ENCODE measurements around the gene AHRR.
A peak's percentile ranks its signal among the peaks of the same experiment; 100 is the strongest.
"Not testable (repeated sequence)": the region's sequence is repeated elsewhere in the genome, so short reads cannot be mapped to it uniquely, and the experiment has no call there.

Gene AHRR

DNA sequence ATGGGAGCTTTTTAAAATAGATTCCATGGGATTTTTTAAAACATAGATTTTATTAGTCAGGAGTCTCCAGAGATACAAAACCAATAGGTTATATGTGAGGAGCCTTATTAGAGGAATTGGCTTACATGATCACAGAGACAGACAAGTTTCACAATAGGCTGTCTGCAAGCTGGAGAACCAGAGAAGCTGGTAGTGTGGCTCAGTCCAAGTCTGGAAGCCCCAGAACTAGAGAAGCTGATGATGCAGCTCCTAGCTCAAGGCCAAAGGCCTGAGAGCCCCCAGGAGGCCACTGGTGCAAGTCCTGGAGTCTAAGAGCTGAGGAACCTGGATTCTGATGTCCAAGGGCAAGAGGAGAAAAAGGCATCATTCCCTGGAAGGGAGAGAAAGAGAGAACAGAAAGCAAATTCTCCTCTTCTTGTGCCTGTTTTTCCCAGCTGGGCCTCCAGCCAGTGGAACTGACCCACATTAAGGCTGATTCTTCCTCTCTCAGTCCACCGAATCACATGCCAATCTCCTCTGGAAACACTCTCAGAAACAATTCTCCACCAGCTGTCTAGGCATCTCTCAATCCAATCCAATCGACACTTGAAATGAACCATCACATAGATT, 59.3 kb downstream of the AHRR start:
- DNase-seq: no peak

DNA sequence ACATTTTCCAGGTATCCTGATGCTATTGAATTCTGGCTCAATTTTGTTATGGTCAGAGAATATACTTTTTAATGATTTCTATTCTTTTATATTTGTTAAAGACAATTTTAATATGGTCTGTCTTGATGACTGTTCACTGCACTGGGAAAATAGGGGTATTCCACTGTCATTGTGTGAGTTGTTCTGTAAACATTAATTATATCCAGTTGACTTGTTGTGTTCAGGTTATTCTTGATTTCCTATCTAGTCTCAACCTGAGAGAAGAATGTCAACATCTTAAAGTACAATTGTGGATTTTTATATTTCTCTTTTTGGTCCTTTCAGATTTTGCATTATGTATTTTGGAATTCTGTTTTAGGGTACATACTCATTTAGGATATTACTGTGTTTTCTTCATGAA, 61.6 kb downstream of the AHRR start:
- no peak for DNase-seq

DNA sequence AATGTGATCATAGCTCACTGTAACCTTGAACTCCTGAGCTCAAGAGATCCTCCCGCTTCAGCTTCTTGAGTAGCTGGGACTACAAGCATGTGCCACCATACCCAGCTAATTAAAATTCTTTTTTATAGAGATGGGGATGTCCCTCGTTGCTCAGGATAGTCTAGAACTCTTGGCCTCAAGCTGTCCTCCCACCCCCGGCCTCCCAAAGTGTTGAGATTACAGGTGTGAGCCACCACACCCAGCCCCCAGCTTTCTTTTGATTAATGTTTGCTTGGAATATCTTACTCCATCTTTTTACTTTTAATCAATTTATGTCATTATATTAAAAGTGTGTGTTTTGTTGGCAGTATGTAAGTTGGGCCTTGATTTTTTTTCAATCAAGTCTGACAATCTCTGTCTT, 62.1 kb downstream of the AHRR start:
- no peak for DNase-seq

DNA sequence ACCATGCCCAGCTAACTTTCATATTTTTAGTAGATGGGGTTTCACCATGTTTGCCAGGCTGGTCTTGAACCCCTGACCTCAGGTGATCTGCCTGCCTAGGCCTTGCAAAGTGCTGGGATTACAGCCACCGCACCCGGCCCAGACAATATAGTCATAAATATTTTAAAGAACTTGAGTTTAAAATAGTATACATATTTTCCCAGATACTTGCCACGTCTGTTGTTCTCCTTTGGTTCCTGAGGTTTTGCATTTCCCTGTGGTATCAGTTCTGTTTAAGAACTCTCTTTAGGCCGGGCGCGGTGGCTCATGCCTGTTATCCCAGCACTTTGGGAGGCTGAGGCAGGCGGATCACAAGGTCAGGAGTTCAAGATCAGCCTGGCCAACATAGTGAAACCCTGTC, 63.1 kb downstream of the AHRR start:
- DNase-seq: not testable (repeated sequence)

DNA sequence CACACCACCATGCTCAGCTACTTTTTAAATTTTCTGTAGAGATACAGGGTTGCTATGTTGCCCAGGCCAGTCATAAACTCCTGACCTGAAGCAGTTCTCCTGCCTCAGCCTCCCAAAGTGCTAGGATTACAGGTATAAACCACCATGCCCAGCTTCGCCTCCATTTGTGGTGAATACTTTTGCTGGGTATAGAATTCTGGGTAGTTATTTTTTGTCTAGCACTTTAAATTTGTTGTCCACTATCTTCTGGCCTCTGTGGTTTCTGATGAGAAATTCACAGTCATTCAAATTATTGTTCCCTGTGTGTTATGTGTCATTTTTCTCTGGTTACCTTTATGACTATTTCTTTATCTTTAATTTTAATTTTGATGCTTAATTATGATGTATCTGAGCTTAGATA, 63.8 kb downstream of the AHRR start:
- DNase-seq: no peak

DNA sequence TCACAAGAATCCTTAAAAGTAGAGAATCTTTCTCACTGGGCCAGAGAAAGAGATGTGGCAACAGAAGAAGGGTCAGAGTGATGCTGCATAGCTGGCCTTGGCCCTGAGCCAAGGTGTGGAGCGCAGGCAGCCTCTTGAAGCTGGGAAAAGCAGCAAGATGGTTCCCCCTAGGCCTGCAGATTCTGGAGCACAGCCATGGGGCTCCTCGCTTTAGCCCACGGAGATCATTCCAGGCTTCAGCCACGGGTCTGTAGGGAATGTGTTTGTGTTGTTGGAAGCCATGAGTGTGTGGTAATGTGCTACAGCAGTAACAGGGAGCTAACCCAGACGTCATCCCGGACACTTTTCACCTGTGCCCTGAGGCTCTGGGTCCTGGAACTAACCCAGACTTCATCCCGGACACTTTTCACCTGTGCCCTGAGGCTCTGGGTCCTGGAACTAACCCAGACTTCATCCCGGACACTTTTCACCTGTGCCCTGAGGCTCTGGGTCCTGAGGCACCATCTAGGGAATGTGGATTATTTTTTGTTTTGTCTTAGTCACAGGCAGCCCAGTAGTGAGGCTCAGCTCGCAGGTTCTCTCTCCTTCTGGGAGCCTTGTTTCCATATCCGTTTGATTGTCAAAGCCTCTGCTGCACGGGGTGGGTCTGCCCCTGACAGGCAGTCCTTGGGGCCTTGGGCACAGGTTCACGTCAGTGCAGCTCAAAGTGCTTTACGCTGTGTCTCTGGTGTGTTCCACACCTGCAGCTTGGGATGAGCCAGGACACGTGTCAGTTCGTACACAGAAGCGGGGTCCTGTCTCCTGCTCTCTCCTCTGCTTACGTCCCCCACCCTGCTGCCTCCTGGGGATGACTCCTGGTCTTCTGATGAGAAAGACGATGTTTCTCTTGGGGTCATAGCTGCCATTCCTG, 65.2 kb downstream of the AHRR start:
- no peak for DNase-seq

DNA sequence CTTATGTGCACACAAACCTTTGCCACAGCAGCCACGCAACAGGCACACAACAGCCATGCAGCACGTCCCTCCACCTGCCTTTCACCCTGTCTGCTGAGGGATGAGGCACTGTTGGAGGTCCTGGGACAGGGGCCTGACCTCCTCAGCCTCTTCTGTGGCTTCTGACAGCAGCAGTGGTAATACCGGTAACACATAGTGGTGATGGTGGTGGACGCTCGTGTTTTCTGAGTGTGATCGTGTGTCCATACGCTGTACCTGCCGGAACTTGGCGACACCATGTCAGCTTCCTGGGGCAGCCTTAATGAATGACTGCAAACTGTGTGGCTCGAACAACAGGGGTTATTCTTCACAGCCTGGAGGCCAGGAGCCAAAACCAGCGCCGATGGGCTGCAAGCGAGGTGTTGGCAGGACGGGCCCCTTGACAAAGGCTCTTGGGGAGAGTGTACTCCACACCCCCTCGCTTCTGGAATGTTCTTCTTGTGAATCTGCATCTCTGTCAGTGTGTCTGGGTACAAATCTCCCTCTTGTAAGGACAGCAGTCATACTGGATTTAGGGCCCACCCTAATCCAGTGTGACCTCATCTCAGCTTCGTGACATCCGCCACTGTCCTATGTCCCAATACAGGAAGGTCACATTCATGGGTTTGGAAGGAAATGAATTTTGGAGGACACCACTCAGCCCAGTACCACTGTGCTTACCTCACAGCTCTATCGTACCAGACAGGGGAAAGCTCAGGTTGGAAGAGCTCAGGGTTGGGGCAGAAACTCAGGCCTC, 66.2 kb downstream of the AHRR start:
- DNase-seq: no peak

DNA sequence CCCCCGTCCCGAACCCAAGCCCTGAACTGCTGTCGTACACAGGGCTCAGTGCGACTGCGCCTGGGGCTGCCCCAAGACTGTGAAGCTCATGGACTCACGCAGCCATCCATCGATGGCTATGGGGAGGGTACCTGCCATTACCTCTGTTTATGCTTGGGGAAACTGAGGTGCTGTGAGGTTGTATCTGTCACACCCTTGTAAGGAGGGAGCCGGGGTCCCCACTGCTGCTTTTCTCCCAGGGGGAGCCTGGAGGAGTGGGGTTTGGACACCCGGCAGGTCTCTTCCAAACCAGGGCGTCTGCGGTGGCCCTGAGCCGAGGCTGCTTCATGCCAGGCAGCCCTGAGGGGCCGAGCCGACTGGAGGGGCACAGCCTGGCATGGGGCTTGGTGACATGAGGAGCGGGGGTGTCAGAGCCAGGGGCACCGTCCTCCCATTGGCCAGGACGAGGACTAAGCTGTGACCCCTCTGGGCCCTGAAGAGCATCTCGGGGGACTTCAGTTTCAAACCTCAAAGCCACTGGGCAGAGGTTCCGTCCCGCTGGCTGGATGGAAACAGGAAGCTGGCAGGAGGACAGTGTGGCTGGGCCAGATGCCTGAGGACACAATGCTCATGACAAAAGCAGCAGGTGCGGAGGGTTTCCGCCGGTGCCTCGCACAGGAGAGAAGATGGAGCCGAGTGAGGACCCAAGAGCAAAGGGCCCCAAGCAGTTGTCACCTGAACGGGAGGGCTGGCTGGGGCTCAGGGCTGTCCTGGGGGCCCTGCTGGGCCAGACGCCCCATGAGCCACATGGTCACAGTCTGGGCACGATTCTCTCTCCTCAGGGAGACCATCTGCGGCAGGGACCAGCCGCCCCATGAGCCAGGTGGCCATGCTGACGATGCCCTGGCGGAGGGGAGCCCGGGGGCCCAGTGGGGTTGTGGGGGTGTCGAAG, 67.0 kb downstream of the AHRR start:
- DNase-seq: no peak

DNA sequence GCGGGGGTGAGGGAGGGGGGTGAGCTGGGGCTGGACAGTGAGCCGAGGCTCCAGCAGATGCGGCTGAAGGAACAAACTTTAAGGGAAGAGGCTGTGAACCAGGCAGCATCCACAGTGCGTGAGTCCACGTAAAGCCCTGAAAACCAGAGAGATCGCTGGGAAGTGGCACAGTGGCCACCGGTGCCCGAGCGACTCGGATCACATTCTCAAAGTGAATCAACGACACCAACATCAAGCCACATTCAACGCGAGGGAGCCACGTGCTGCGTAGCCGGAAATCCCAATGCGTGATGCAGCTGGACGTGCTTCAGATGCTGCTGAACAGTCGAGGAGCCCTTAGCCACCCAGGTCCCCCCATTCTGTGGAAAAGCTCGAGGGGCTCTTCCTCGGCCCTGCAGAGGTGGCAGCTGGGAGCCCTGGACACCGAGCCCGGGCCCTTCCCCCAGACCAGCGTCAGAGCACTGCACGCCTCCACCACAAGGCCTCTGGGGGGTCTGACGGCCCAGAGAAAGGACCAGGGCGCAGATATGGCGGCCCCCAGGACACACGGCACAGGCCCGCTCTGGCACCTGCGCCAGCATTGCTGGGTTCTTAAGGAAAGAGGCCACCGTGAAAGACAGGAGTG, 67.8 kb downstream of the AHRR start:
- DNase-seq: no peak

DNA sequence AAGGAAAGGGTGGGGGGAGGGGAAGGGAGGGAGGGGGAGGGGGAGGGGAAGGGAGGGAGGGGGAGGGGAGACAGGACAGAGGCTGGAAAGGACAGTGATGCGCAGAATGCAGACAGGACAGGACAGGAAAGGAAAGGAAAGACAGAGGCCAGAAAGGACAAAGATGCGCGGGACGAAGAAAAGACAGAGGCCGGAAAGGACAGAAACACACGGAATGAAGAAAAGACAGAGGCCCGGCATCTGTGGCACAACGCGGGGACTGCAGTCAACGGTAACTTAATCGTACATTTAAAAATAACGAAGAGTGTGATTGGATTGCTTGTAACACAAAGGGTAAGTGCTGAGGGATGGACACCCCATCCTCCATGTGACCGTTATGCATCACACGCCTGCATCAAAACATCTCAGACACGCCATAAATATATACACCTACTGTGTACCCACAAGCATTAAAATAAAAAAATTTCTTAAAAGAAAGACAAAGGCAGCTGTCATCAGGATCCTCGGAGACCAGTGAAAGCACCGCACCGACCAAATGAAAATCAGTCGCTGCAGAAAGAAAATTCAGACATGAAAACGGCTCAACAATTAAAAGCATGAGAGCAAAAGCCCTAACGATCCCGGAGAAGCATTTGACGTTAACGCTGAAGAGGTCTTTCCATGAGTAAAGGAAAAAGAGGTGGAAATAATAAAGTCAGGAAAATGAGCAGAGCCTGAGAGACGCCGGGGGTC, 68.5 kb downstream of the AHRR start:
- DNase-seq: no peak

DNA sequence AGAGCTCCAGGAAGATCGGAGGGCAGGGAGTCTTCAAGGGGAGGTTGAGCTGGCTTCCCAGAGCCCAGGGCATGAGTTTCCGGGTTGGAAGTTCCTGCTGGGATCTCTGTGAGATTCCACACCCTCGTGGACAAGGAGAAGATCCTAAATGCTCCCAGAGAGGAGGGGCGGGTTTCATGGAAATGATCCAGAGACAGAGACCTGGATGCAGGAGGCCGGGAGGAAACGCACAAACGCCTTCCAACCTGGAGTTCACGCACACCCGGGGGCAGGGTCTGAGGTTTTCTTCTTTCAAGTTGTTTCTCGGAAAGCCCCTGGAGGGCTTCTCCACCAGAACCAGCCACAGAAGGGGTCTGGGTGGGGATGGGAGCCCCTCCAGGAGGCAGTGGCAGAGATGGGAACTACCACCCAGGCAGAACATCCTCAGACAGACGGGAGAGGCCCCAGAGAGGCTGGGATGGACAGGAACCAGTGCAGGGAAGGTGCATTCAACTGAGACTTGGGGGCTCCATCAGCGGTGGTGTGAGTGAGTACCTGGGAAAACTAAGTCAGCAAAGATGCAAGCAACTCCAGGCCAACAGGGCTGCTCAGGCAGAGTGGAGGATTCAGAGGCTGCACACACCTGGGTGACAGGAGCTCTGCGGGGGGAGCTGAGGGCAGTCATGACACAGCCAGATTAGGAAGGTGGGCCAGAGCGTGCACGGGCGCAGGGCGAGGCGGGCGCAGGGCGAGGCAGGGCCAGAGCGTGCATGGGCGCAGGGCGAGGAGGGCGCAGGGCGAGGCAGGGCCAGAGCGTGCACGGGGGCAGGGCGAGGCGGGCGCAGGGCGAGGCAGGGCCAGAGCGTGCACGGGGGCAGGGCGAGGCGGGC, 69.3 kb downstream of the AHRR start:
- no peak for DNase-seq

DNA sequence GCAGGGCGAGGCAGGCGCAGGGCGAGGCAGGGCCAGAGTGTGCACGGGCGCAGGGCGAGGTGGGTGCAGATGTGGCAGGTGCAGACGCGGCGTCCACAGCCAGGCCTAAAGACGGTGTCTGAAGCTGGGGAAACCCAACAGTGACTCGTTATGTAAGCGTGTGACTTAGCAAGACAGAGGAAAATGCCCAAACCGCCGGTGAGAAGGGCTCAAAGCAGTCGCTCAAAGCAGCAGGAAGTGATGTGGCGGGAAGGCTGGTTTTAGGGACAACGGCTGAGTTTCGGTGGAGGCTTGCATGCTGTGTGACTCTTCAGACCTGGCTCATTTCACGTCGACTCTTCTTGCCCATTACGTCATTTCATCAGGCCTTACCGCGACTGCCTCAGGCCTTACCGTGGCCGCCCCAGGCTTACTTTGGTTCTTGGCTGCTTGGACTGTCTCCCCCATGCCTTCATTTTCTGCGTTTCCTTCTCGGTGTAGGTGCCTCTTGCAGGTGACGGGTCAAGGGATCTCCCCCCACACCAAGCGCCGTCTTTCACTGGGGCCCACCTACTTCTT, 71.0 kb downstream of the AHRR start:
- DNase-seq: peak; percentile 92

DNA sequence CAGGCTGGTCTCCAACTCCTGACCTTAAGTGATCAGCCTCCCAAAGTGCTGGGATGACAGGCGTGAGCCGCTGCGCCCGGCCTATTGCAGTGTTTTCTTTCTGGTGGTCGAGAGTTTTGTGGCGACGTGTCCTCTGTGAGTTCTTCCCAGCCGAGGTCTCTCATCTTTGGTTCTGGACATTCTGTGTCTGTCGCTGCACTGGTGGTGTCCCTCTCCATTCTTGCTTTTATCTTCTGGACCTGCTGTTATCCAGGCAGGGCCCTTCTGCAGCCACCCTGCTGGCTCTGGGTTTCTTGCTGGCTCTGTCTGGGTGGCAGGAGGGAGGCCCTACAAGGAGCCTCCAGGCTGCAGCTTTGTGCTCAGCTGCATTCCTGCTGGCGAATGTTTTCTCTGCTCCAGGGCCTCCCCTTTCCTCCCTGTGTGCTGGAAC, 72.3 kb downstream of the AHRR start:
- DNase-seq: no peak

DNA sequence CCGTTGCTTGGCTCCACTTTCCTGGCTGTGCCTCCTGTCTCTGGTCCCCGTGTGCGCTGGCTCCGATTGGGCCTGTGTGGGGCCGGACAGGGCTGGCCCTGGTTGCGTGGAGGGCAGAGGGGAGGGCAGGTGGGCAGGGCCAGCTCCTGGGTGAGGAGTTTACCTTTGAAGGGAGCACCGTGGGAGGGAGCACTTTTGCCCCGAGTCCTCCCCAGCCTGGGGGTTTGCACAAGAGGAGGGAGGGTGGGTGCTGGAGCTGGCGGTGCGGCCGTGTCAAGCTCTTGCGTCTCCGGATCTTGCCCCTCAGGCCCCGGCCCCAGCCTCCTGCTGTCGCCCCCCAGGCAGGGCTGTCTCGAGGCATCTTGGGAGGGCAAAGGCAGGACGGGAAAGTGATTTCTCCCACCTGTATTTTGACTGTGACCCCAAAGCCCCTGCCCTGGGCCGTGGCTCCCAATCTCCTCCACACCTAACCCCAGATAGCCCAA, 73.2 kb downstream of the AHRR start:
- no peak for DNase-seq

DNA sequence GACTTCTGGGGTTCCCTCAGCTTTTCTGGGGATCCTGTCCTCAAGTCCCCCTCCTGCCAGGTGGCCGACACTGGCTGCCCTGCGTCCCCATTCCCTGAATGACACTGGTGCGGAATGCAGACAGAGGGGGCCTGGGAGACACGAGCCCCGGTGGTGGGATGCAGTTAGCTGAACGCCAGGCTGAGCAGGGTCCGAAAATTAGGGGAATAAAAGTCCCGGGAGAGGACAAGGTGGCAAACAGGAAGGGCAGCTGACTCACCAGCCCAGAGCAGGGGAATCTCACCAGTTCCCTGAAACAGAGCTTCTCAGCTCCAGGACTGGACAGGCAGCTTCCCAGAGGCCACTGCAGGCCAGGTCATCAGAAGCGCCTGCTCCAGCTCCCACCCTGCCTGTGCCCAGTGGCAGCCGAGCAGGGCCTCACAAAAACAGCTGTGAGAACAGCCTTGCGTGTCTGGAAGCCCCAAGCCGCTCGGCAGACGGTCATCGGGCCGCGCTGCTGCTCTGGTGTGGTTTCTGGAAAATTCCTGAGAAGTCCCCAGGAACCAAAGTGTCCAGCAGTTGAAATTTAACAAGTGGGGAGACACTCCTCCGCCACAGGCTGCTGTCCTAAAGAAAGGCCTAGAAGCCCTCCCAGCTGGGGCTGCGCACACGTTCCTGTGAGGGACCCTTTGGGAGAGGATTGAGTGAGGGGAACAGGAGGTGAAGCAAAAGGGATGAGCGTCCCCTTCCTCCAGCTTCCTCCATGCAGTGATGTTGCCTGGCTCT, 73.8 kb downstream of the AHRR start:
- no peak for DNase-seq

DNA sequence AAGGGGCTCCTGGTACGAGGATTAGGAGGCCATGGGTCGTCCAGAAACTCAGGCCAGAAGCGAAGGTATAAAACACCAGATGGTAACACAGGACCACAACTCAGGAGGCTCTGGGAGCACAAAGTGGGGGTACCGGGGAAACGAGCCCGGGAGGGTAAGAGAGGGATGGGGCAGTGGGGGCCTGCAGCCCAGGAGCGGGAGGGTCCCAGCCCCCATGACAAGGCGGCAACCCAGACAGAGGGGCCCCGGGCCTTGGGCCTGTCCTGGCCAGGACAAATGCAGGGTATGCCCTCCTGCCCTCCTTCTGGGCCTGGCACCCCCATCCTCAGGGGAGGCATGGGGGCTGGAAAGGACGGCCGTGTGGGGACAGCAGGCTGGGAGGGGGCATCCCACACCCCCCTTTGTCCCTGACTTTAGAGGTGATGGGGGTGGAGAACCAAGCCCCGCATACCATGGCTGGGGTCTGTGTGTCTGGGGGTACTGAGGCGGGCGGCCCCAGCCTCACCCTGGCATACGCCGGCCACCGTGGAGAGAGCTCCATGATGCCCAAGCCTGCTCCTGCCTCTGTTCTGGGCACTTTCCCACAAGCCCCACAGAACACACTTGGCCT, 74.5 kb downstream of the AHRR start:
- no peak for DNase-seq

DNA sequence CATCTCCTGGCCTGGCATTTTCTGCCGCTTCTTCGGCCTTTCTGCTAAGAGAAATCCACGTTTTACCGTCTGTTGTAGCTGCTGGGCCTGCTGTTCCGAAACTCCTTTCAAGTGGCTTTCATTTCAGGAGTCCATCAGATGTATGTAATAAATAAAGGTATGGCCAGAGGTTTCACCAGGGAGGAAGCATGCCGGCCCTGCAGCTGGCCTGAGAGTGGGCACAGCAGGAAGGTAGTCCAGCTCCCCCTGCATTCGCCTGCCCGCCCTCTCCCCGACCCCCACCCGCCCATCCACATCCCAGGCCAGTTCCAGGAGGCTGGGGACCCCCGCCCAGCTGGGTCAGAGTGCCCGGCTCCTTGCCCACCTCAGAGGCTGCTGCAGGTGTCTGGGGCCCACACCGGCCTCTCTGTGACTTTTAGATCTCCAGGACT, 75.0 kb downstream of the AHRR start:
- no peak for DNase-seq

DNA sequence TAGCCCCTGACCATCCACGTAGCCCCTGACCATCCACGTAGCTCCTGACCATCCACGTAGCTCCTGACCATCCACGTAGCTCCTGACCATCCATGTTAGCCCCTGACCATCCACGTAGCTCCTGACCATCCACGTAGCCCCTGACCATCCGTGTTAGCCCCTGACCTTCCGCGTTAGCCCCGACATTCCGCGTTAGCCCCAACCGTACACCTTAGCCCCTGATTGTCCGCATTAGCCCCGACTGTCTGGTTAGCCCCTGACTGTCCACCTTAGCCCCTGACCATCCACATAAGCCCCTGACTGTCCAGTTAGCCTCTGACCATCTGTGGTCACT, 76.6 kb downstream of the AHRR start:
- not testable (repeated sequence) for DNase-seq

Data from stimulated activated CD4-positive, alpha-beta T cell treated with anti-CD3 and anti-CD28 coated beads, Interleukin-1b, Interleukin-23, amount 100 ng/mL, for 48 hours (primary cell).